ENCODE data around the gene ZNF284. TPM values are rescaled to one million over a fixed set of nuclear protein-coding genes. Genes with fewer than 3 reads are reported as not detected.
A peak's percentile ranks its signal among the peaks of the same experiment; 100 is the strongest.

ZNF284 gene
- total RNA-seq, 1 experiment from 2014 or later = 2.6 TPM

- H3K36me3 Mint-ChIP-seq (ENCODE audit: insufficient read depth in 1 of 3, low read depth in 3 of 3) = peaks cover 16 to 22% (median 18%) of the 10 kb centered on the region in 3 experiments
- H2BK15ac ChIP-seq (ENCODE audit: low read depth, low read length) = no peak within 1 kb of the TSS
- TF ChIP-seq, protein P1, sequence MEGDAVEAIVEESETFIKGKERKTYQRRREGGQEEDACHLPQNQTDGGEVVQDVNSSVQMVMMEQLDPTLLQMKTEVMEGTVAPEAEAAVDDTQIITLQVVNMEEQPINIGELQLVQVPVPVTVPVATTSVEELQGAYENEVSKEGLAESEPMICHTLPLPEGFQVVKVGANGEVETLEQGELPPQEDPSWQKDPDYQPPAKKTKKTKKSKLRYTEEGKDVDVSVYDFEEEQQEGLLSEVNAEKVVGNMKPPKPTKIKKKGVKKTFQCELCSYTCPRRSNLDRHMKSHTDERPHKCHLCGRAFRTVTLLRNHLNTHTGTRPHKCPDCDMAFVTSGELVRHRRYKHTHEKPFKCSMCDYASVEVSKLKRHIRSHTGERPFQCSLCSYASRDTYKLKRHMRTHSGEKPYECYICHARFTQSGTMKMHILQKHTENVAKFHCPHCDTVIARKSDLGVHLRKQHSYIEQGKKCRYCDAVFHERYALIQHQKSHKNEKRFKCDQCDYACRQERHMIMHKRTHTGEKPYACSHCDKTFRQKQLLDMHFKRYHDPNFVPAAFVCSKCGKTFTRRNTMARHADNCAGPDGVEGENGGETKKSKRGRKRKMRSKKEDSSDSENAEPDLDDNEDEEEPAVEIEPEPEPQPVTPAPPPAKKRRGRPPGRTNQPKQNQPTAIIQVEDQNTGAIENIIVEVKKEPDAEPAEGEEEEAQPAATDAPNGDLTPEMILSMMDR (conservative IDR thresholded peaks at IDR 0.05) = no peak
- no peak within 1 kb of the TSS for H3K56ac ChIP-seq (ENCODE audit: insufficient read length, low read depth, low read length)
- H3K4me3 Mint-ChIP-seq = peak within 1 kb of the TSS; percentile 99 to 100
- no peak within 1 kb of the TSS for H3K23ac ChIP-seq (ENCODE audit: insufficient read length, low read depth, low read length)
- no peaks in the 10 kb centered on the region for H3K79me1 ChIP-seq (ENCODE audit: insufficient read depth, low read depth, low read length, poor library complexity, severe bottlenecking)
- peak; percentile 97 for DNase-seq
- peak within 1 kb of the TSS; percentile 84 to 99 (median 95); a peak in 6 of 7 replicates for H3K27ac Mint-ChIP-seq
- H3K9ac ChIP-seq (ENCODE audit: extremely low read depth, insufficient read length, low read length) = peak within 1 kb of the TSS; percentile 84
- H3K4ac ChIP-seq (ENCODE audit: low read depth, low read length) = no peak within 1 kb of the TSS
- 0 out of 2 replicates have a peak, but pooled peaks cover 2% of the 10 kb centered on the region for H3K4me1 ChIP-seq (ENCODE audit: insufficient read depth, low read length)
- WGBS (ENCODE audit: extremely low coverage, insufficient read length, low lambda C conversion rate) = no CpG with 5 or more reads among the region's 38 CpGs
- no peaks in the 10 kb centered on the region for H4K20me1 ChIP-seq (ENCODE audit: control insufficient read depth, insufficient read depth, insufficient read length)
- H3K27me3 Mint-ChIP-seq (ENCODE audit: low read depth) = peaks cover 21% of the 10 kb centered on the region
- no peak within 1 kb of the TSS for H2BK20ac ChIP-seq (ENCODE audit: low read depth, low read length, poor library complexity, severe bottlenecking)
- H3K14ac ChIP-seq (ENCODE audit: insufficient read depth, low read length) = no peak within 1 kb of the TSS
- no peak within 1 kb of the TSS for H4K8ac ChIP-seq (replicated peaks; ENCODE audit: insufficient read length, low read depth, low read length)
- H3K9me3 ChIP-seq (ENCODE audit: control insufficient read depth, low read depth, low read length) = no peaks in the 10 kb centered on the region
- no peak within 1 kb of the TSS for H2BK5ac ChIP-seq (ENCODE audit: insufficient read length, low read length)
- no peak within 1 kb of the TSS for H3K27ac ChIP-seq (ENCODE audit: insufficient read length, low read depth, low read length)
- H4K91ac ChIP-seq (ENCODE audit: insufficient read length, low read depth, low read length) = no peak within 1 kb of the TSS
- peak within 1 kb of the TSS; percentile 52 for H3K18ac ChIP-seq (ENCODE audit: insufficient read length, low read depth, low read length)
- no peak within 1 kb of the TSS for H3T11ph ChIP-seq (ENCODE audit: low read length)
- no peak within 1 kb of the TSS for H4K5ac ChIP-seq (ENCODE audit: insufficient read length, low read depth, low read length)
- H2AK5ac ChIP-seq (ENCODE audit: insufficient read length, low read length) = no peak within 1 kb of the TSS
- H2AFZ ChIP-seq (ENCODE audit: low read length) = peak within 1 kb of the TSS; percentile 26
- peaks cover 4 to 9% of the 10 kb centered on the region in 2 experiments for H3K4me1 Mint-ChIP-seq
- H3K4me2 ChIP-seq (ENCODE audit: insufficient read depth, insufficient read length, low read length) = peak within 1 kb of the TSS; percentile 93
- no peaks in the 10 kb centered on the region for H3K79me2 ChIP-seq (ENCODE audit: insufficient read depth, low read length)
- no peaks in the 10 kb centered on the region for H3K27me3 ChIP-seq (ENCODE audit: insufficient read depth, low read length)
- peaks cover 14% of the 10 kb centered on the region for H3K23me2 ChIP-seq (ENCODE audit: insufficient read length, low read depth, low read length, poor library complexity, severe bottlenecking)
- no peak within 1 kb of the TSS for H2BK120ac ChIP-seq (ENCODE audit: low read depth, low read length, poor library complexity, severe bottlenecking)
- peaks cover 0 to 29% of the 10 kb centered on the region in 2 experiments; a peak in 3 of 5 replicates for H3K9me3 Mint-ChIP-seq
- H2BK12ac ChIP-seq (ENCODE audit: insufficient read length, low read depth, low read length) = no peak within 1 kb of the TSS
Measured at GRCh38 chr19:44051650-44052402, 20.1 kb upstream of the ZNF284 start, which contains the start of gene ZNF223. TSS of gene ZNF223 (plus strand) at chr19:44052036. CDS start at chr19:44055177, 3,141 bp downstream.

Data from H9 (cell line).